Thymus (tissue), 11 donors: ENCODE measurements around the gene FBP1. TPM values are rescaled to one million over a fixed set of nuclear protein-coding genes. Genes with fewer than 3 reads are reported as not detected.

Experiments used
- DNase-seq, 9 donors: peaks; one replicate each; pipeline ENCODE4 v3.0.0-alpha.2; 2013; ENCODE audit warnings: low spot score in 9 of 9, low read depth in 6 of 9, missing footprints in 1 of 9
- H3K27ac ChIP-seq, 2 donors: one replicate each; pipeline ENCODE4 v1.5.1; 2013; ENCODE audit warnings: control low read depth in 1 of 2, low read depth in 1 of 2, low read length in 1 of 2, mild to moderate bottlenecking in 1 of 2, moderate library complexity in 1 of 2
- H3K27me3 ChIP-seq, 2 donors: one replicate each; pipeline ENCODE4 v1.5.1; 2013; ENCODE audit warnings: low read length in 1 of 2; ENCODE audit not compliant: control insufficient read depth in 2 of 2, insufficient read depth in 1 of 2
- H3K36me3 ChIP-seq, 2 donors: one replicate each; pipeline ENCODE4 v1.5.1; 2013; ENCODE audit warnings: low read length in 1 of 2, mild to moderate bottlenecking in 1 of 2, moderate library complexity in 1 of 2; ENCODE audit not compliant: control insufficient read depth in 2 of 2, insufficient read depth in 2 of 2
- H3K4me1 ChIP-seq, 2 donors: one replicate each; pipeline ENCODE4 v1.5.1; 2013; ENCODE audit warnings: low read length in 2 of 2; ENCODE audit not compliant: control insufficient read depth in 2 of 2, insufficient read depth in 2 of 2
- H3K4me3 ChIP-seq, 2 donors: one replicate each; pipeline ENCODE4 v1.5.1; 2013; ENCODE audit warnings: low read length in 2 of 2, control low read depth in 1 of 2, mild to moderate bottlenecking in 1 of 2
- H3K9me3 ChIP-seq, 2 donors: one replicate each; pipeline ENCODE4 v1.5.1; 2013; ENCODE audit warnings: low read length in 1 of 2, mild to moderate bottlenecking in 1 of 2; ENCODE audit not compliant: control insufficient read depth in 2 of 2, insufficient read depth in 1 of 2
- WGBS: extraction: QIAGEN DNeasy Blood & Tissue Kit; methylation state at CpG from one replicate; pipeline ENCODE4 v1.1.7; 2013; 5-methylcytosine and 5-hydroxymethylcytosine counted together
- polyA plus RNA-seq: library from polyadenylated mRNA; stranded (reverse); fragments of 200-250 nt; gene quantifications from one replicate; pipeline ENCODE4 v1.2.3, GENCODE V29; 2013
- total RNA-seq: library from RNA; stranded (reverse); fragments of 120-200 nt; gene quantifications from one replicate; pipeline ENCODE4 v1.2.4, GENCODE V29; 2013
- donor health status: healthy.

FBP1 gene
- total and polyA plus RNA-seq, 2 donors: 0.76 to 10.2 TPM

- DNase-seq: no peak
- no peaks in the 10 kb centered on the region for H3K36me3 ChIP-seq
- no peaks in the 10 kb centered on the region for H3K4me1 ChIP-seq
- H3K27ac ChIP-seq: no peak overlapping the region
- 87% methylated on average over 6 of the region's 6 CpGs for WGBS
- no peaks in the 10 kb centered on the region for H3K9me3 ChIP-seq
- H3K27me3 ChIP-seq: peaks cover 0 to 11% of the 10 kb centered on the region in 2 donors
- H3K4me3 ChIP-seq: no peak overlapping the region
These were observed 6.6 kb upstream of the FBP1 start for GRCh38 chr9:94645901-94646300.

GRCh38 chr9:94644543-94644942 lies 5.2 kb upstream of the FBP1 start:
- Histone ChIP-seq H3K27me3 (peaks cover 9 to 25% of the 10 kb centered on the region in 2 donors), H3K36me3 (no peaks in the 10 kb centered on the region), H3K4me3 (no peak overlapping the region), H3K4me1 (peaks cover 0 to 4% of the 10 kb centered on the region in 2 donors), H3K27ac (no peak overlapping the region), H3K9me3 (no peaks in the 10 kb centered on the region)
- 93% methylated on average over 5 of the region's 5 CpGs for WGBS
- no peak for DNase-seq

GRCh38 chr9:94643741-94644140 lies 4.4 kb upstream of the FBP1 start:
- Histone ChIP-seq H3K27ac (no peak overlapping the region), H3K9me3 (peaks cover 4% of the 10 kb centered on the region in 2 donors), H3K4me1 (peaks cover 0 to 8% of the 10 kb centered on the region in 2 donors), H3K36me3 (no peaks in the 10 kb centered on the region), H3K4me3 (no peak overlapping the region), H3K27me3 (peaks cover 14 to 33% of the 10 kb centered on the region in 2 donors)
- WGBS: 92% methylated on average over 4 of the region's 4 CpGs
- no peak for DNase-seq

- DNase-seq: no peak
- Histone ChIP-seq H3K9me3 (peaks cover 4 to 9% of the 10 kb centered on the region in 2 donors), H3K4me1 (peaks cover 0 to 10% of the 10 kb centered on the region in 2 donors), H3K27me3 (peaks cover 19 to 39% of the 10 kb centered on the region in 2 donors), H3K4me3 (no peak overlapping the region), H3K36me3 (no peaks in the 10 kb centered on the region), H3K27ac (no peak overlapping the region)
- 96% methylated on average over 8 of the region's 8 CpGs for WGBS
These were observed 3.9 kb upstream of the FBP1 start for GRCh38 chr9:94643176-94643575.

- Histone ChIP-seq H3K4me3 (no peak overlapping the region), H3K36me3 (no peaks in the 10 kb centered on the region), H3K9me3 (peaks cover 4 to 9% of the 10 kb centered on the region in 2 donors), H3K4me1 (peaks cover 0 to 10% of the 10 kb centered on the region in 2 donors), H3K27ac (no peak overlapping the region), H3K27me3 (peaks cover 21 to 45% of the 10 kb centered on the region in 2 donors)
- WGBS: 96% methylated on average over 5 of the region's 5 CpGs
- DNase-seq: no peak
These were observed 3.2 kb upstream of the FBP1 start for GRCh38 chr9:94642501-94642900.

- peaks cover 4 to 9% of the 10 kb centered on the region in 2 donors for H3K9me3 ChIP-seq
- peaks cover 25 to 62% of the 10 kb centered on the region in 2 donors for H3K27me3 ChIP-seq
- peaks cover 0 to 10% of the 10 kb centered on the region in 2 donors for H3K4me1 ChIP-seq
- no peaks in the 10 kb centered on the region for H3K36me3 ChIP-seq
- H3K27ac ChIP-seq: no peak overlapping the region
- WGBS: 56% methylated on average over 15 of the region's 15 CpGs
- peak overlapping the region; percentile 30 to 51 for H3K4me3 ChIP-seq
- no peak for DNase-seq
These were observed 670 bp upstream of the FBP1 start for GRCh38 chr9:94639999-94640376.

- H3K27ac ChIP-seq: no peak overlapping the region
- WGBS: 36% methylated on average over 17 of the region's 17 CpGs
- peaks cover 0 to 10% of the 10 kb centered on the region in 2 donors for H3K4me1 ChIP-seq
- peaks cover 25 to 62% of the 10 kb centered on the region in 2 donors for H3K27me3 ChIP-seq
- no peak for DNase-seq
- H3K36me3 ChIP-seq: no peaks in the 10 kb centered on the region
- H3K9me3 ChIP-seq: peaks cover 4 to 9% of the 10 kb centered on the region in 2 donors
- peak overlapping the region in 1 of 2 donors; percentile 51 for H3K4me3 ChIP-seq
These were observed 820 bp downstream of the FBP1 start for GRCh38 chr9:94638335-94639060.

GRCh38 chr9:94632737-94633136 lies 6.6 kb downstream of the FBP1 start:
- DNase-seq: no peak
- Histone ChIP-seq H3K9me3 (no peaks in the 10 kb centered on the region), H3K4me1 (no peaks in the 10 kb centered on the region), H3K36me3 (no peaks in the 10 kb centered on the region), H3K4me3 (no peak overlapping the region), H3K27ac (no peak overlapping the region), H3K27me3 (peaks cover 4 to 36% of the 10 kb centered on the region in 2 donors)
- 88% methylated on average over 5 of the region's 5 CpGs for WGBS

- Histone ChIP-seq H3K27me3 (peaks cover 4 to 27% of the 10 kb centered on the region in 2 donors), H3K9me3 (no peaks in the 10 kb centered on the region), H3K4me3 (no peak overlapping the region), H3K36me3 (no peaks in the 10 kb centered on the region), H3K27ac (no peak overlapping the region), H3K4me1 (no peaks in the 10 kb centered on the region)
- no peak for DNase-seq
- WGBS: 91% methylated on average over 8 of the region's 8 CpGs
These were observed 7.7 kb downstream of the FBP1 start for GRCh38 chr9:94631599-94631998.
